SH-SY5Y (cell line): ENCODE data around the gene EFCAB5.

Source experiments
- GATA2 ChIP-seq: IDR thresholded peaks from 2 replicates; pipeline ENCODE4 v1.6.1; 2011; ENCODE audit warnings: mild to moderate bottlenecking, low read depth, low read length
- GATA3 ChIP-seq: IDR thresholded peaks from 2 replicates; pipeline ENCODE4 v1.6.1; 2011; ENCODE audit warnings: low read depth, mild to moderate bottlenecking, low read length, moderate library complexity

DNA sequence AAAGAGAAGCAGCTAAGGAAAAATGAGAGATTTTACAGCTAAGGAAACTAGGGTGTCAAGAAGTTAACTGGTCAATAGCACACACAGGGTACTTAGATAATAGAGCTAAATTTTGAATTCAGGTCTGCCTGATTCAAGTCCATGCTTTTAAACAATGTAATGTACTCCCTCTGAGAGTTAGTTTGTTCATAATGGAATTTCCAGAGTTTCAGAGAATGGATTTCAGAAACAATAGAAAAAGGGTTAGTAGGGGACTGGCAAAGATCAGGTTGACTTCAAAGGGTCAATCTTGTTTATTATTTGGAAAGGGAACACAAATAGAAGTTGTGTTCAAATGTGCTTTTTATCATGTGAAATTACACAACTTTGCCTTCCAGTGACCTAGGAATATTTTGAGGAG, 193.1 kb downstream of the EFCAB5 start:
- no peak for TF ChIP-seq GATA2
- no peak for TF ChIP-seq GATA3
